ENCODE measurements around the gene DHRS7. TPM values are rescaled to one million over a fixed set of nuclear protein-coding genes. Genes with fewer than 3 reads are reported as not detected.

Gene DHRS7
- polyA plus RNA-seq, 1 experiment = 38.0 TPM

DNA sequence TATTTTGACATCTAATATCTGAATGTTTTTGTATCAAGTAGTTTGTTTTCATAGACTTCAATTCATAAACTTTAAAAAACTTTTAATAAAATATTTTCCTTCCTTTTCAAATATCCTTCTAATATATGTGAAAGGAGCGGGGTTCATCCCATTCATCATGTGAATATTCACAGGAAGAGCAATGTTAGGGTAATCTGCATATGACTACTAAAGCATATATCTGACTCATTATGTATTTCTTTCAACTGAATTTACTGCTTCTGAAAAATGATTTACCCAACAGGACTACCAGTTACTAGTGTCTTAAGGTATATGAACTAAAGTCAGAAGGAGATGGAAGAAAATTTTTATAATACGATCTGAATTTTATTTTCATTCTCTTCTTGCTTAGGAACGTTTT, 30.5 kb downstream of the DHRS7 start:
- ChIA-PET POLR2A (no interaction called here), CTCF (no interaction called here)
- Histone ChIP-seq H3K36me3 (ENCODE audit: control insufficient read depth, insufficient read depth, low read length) (no peaks in the 10 kb centered on the region), H3K27me3 (ENCODE audit: control insufficient read depth, insufficient read depth, low read length) (no peaks in the 10 kb centered on the region), H3K4me3 (ENCODE audit: low read depth, low read length) (no peak overlapping the region)
- TF ChIP-seq CTCF (IDR thresholded peaks at IDR 0.05; ENCODE audit: insufficient read depth, low read depth, low read length) = no peak
- DNase-seq (ENCODE audit: low read depth) = no peak

- DNase-seq (ENCODE audit: low read depth) = no peak
- TF ChIP-seq CTCF (IDR thresholded peaks at IDR 0.05; ENCODE audit: insufficient read depth, low read depth, low read length) = no peak
- Histone ChIP-seq H3K4me3 (ENCODE audit: low read depth, low read length) (no peak overlapping the region), H3K36me3 (ENCODE audit: control insufficient read depth, insufficient read depth, low read length) (no peaks in the 10 kb centered on the region), H3K27me3 (ENCODE audit: control insufficient read depth, insufficient read depth, low read length) (no peaks in the 10 kb centered on the region)
- ChIA-PET CTCF (no interaction called here), POLR2A (interaction anchor here (0.6 kb wide), 1 partner anchor 12 kb away, joined by 5 read pairs; no protein-coding TSS in a partner anchor)
Observed at GRCh38 chr14:60133487-60133886, 31.7 kb downstream of the DHRS7 start.

GRCh38 chr14:60125918-60126317, 39.3 kb downstream of the DHRS7 start:
- CTCF ChIA-PET = interaction anchor here (1.5 kb wide), 1 partner anchor 14 kb away, joined by 3 read pairs; no protein-coding TSS in a partner anchor

GRCh38 chr14:60116181-60116580, 49.0 kb downstream of the DHRS7 start:
- no peak for DNase-seq (ENCODE audit: low read depth)
- TF ChIP-seq CTCF (IDR thresholded peaks at IDR 0.05; ENCODE audit: insufficient read depth, low read depth, low read length) = no peak
- Histone ChIP-seq H3K36me3 (ENCODE audit: control insufficient read depth, insufficient read depth, low read length) (peaks cover 3% of the 10 kb centered on the region; the same call in 1 of the 2 replicates), H3K27me3 (ENCODE audit: control insufficient read depth, insufficient read depth, low read length) (no peaks in the 10 kb centered on the region), H3K4me3 (ENCODE audit: low read depth, low read length) (no peak overlapping the region)
- ChIA-PET POLR2A (no interaction called here), CTCF (interaction anchor here (1.0 to 1.1 kb wide), 2 partner anchors 11 to 49 kb away, joined by 3 to 4 read pairs; partner anchors contain the start of gene DHRS7)

More at GRCh38 chr14:60125918-60126317, 39.3 kb downstream of the DHRS7 start:
- no peak for TF ChIP-seq CTCF (IDR thresholded peaks at IDR 0.05; ENCODE audit: insufficient read depth, low read depth, low read length)
- POLR2A ChIA-PET = no interaction called here
- Histone ChIP-seq H3K36me3 (ENCODE audit: control insufficient read depth, insufficient read depth, low read length) (peaks cover 10% of the 10 kb centered on the region), H3K4me3 (ENCODE audit: low read depth, low read length) (no peak overlapping the region), H3K27me3 (ENCODE audit: control insufficient read depth, insufficient read depth, low read length) (no peaks in the 10 kb centered on the region)
- no peak for DNase-seq (ENCODE audit: low read depth)

DNA sequence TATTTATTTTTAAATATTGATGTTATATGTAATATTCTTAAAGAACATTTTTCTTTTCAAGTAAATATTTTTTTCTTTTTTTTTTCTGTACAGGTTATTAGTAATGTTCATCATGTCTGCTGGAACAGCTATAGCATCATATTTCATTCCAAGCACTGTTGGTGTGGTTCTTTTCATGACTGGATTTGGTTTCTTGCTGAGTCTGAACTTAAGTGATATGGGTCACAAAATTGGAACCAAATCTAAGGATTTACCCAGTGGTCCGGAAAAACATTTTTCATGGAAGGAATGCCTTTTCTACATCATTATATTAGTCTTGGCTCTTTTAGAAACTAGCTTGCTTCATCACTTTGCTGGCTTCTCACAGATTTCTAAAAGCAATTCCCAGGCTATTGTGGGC, 50.3 kb downstream of the DHRS7 start:
- no peak for DNase-seq (ENCODE audit: low read depth)
- ChIA-PET CTCF (no interaction called here), POLR2A (no interaction called here)
- no peak overlapping the region for H3K4me3 ChIP-seq (ENCODE audit: low read depth, low read length)
- H3K27me3 ChIP-seq (ENCODE audit: control insufficient read depth, insufficient read depth, low read length) = no peaks in the 10 kb centered on the region
- peaks cover 3% of the 10 kb centered on the region; the same call in 1 of the 2 replicates for H3K36me3 ChIP-seq (ENCODE audit: control insufficient read depth, insufficient read depth, low read length)
- no peak for TF ChIP-seq CTCF (IDR thresholded peaks at IDR 0.05; ENCODE audit: insufficient read depth, low read depth, low read length)

All from BJ (cell line).